GM12891 (cell line): Measurements from ENCODE around the gene MZB1.
"Not testable (repeated sequence)": the region's sequence is repeated elsewhere in the genome, so short reads cannot be mapped to it uniquely, and the experiment has no call there.

ENCODE experiments used
- DNase-seq: peaks from one replicate; pipeline ENCODE4 v3.0.0; 2011; ENCODE audit warnings: low spot score; ENCODE audit not compliant: insufficient read length
- FAIRE-seq: peaks from 2 replicates; lab custom pipeline; 2011; peaks lifted over from hg19 to GRCh38; lab: Jason Lieb, UNC
- PAX5 ChIP-seq: IDR thresholded peaks from 2 replicates; pipeline ENCODE4 v1.6.1; 2011; ENCODE audit warnings: low read length, moderate library complexity, mild to moderate bottlenecking; ENCODE audit not compliant: insufficient read depth, severe bottlenecking
- POLR2A ChIP-seq: IDR thresholded peaks from 2 replicates; pipeline ENCODE4 v1.6.1; 2011; ENCODE audit warnings: low read depth, low read length, control low read depth
- POLR2AphosphoS5 ChIP-seq: IDR thresholded peaks from 2 replicates; pipeline ENCODE4 v1.6.1; 2011; ENCODE audit warnings: low read depth, low read length, control low read depth
- POU2F2 ChIP-seq: IDR thresholded peaks from 2 replicates; pipeline ENCODE4 v1.6.1; 2011; ENCODE audit warnings: low read depth, mild to moderate bottlenecking, control low read depth, low read length, moderate library complexity
- SPI1 ChIP-seq: IDR thresholded peaks from 2 replicates; pipeline ENCODE4 v1.6.1; 2011; ENCODE audit warnings: low read depth, low read length, control low read depth
- TAF1 ChIP-seq: IDR thresholded peaks from 2 replicates; pipeline ENCODE4 v1.6.1; 2011; ENCODE audit warnings: low read depth, low read length, control low read depth

Gene MZB1

GRCh38 chr5:139364466-139364865 is 25.2 kb downstream of the MZB1 start:
- FAIRE-seq = no peak
- TF ChIP-seq POLR2AphosphoS5 (no peak), POLR2A (no peak), POU2F2 (no peak), PAX5 (no peak), SPI1 (no peak), TAF1 (no peak)

DNA sequence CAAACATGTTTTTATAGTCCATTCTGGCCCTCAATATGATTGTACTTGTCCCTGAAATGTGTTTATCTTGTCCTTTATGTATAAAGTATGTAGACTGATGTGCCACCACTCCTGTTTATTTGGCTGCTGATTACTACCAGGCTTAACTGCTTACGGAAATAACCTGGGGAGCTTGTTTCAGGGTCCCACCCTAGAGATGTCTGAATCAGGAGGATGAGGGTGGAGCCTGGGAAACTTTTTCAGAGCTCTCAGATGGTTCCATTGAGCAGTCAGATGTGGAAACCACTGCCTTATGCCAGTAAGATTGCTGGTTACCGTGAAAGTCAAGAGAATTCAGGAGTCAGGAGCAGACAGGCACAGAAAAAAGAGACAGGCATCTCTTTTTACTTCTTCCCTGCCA is 25.8 kb downstream of the MZB1 start:
- no peak for DNase-seq
- TF ChIP-seq TAF1 (no peak), SPI1 (no peak)
- no peak for FAIRE-seq

More at GRCh38 chr5:139364466-139364865, 25.2 kb downstream of the MZB1 start:
- no peak for DNase-seq

- FAIRE-seq = no peak
- TF ChIP-seq SPI1 (no peak), POLR2A (no peak), POU2F2 (no peak), TAF1 (no peak), POLR2AphosphoS5 (no peak), PAX5 (no peak)
- no peak for DNase-seq
Observed at GRCh38 chr5:139361835-139362429, 27.8 kb downstream of the MZB1 start.

- FAIRE-seq (no peak), DNase-seq (no peak)
- TF ChIP-seq POU2F2 (no peak), POLR2A (no peak), SPI1 (no peak), PAX5 (no peak), POLR2AphosphoS5 (no peak), TAF1 (no peak)
Observed at GRCh38 chr5:139360384-139360783, 29.3 kb downstream of the MZB1 start.

GRCh38 chr5:139358064-139358463 is 31.6 kb downstream of the MZB1 start:
- DNase-seq = no peak
- TF ChIP-seq SPI1 = no peak
- TF ChIP-seq POLR2A = no peak
- no peak for TF ChIP-seq PAX5
- no peak for TF ChIP-seq POLR2AphosphoS5
- no peak for TF ChIP-seq TAF1
- TF ChIP-seq POU2F2 = no peak
- no peak for FAIRE-seq

- FAIRE-seq, DNase-seq: not testable (repeated sequence)
Observed at GRCh38 chr5:139355900-139356299, 33.8 kb downstream of the MZB1 start.

- DNase-seq = no peak
- TF ChIP-seq POU2F2 = no peak
- TF ChIP-seq TAF1 = no peak
- TF ChIP-seq PAX5 = no peak
- no peak for TF ChIP-seq SPI1
- no peak for TF ChIP-seq POLR2A
- TF ChIP-seq POLR2AphosphoS5 = no peak
- FAIRE-seq = no peak
Observed at GRCh38 chr5:139354186-139354585, 35.5 kb downstream of the MZB1 start.

- not testable (repeated sequence) for DNase-seq, FAIRE-seq
Observed at GRCh38 chr5:139347863-139348262, 41.9 kb downstream of the MZB1 start.

DNA sequence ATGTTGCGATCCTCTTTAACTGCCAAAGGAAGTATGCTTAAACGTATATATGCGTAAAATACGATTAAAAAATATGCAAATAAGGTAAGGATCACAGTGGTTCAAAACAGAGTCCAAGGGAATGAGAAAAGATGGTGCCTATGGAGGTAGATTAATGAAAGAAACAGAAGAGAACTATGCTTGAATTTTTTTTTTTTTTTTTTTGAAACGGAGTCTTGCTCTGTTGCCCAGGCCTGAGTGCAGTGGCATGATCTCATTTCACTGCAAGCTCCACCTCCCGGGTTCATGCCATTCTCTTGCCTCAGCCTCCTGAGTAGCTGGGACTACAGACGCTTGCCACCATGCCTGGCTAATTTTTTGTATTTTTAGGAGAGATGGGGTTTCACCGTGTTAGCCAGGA is 44.3 kb downstream of the MZB1 start:
- DNase-seq, FAIRE-seq: not testable (repeated sequence)

DNA sequence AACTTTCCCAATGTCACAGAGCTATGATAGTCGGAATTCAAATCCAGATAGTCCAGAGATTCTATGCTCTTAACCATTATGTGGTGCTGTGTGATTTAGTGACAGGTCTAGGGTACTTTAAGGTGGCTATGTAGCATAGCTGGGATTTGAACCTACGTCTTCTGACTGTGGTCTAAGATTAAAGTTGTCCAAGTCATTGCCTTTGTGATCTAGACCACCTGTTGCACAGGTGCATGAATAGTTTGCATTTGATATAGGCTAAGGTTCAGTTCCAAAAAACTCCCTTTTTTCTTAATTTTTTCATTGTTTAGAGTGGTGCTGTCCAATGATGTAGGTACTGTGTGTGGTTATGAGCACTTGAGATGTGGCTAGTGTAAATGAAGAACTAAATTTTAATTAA is 45.5 kb downstream of the MZB1 start:
- TF ChIP-seq POU2F2 (no peak), SPI1 (no peak), TAF1 (no peak), PAX5 (no peak), POLR2AphosphoS5 (no peak), POLR2A (no peak)
- DNase-seq = no peak
- FAIRE-seq = no peak

- TF ChIP-seq TAF1 = no peak
- DNase-seq = no peak
- FAIRE-seq = no peak
Observed at GRCh38 chr5:139343476-139343875, 46.2 kb downstream of the MZB1 start.

GRCh38 chr5:139342423-139342723 is 47.3 kb downstream of the MZB1 start:
- FAIRE-seq = no peak

More at GRCh38 chr5:139342423-139342723, 47.3 kb downstream of the MZB1 start:
- TF ChIP-seq TAF1 (no peak), POLR2AphosphoS5 (no peak), POLR2A (no peak), SPI1 (no peak), POU2F2 (no peak), PAX5 (no peak)
- DNase-seq = peak; percentile 66
